Mononuclear cell (primary cell): Measurements from ENCODE around the gene LUZP2. TPM values are rescaled to one million over a fixed set of nuclear protein-coding genes. Genes with fewer than 3 reads are reported as not detected.

Experiments used
- H3K27me3 ChIP-seq: 2 replicates; pipeline ENCODE4 v1.6.0; 2011; ENCODE audit warnings: low read length, control low read depth; ENCODE audit not compliant: insufficient read depth
- H3K4me1 ChIP-seq: 2 replicates; pipeline ENCODE4 v1.5.1; 2011; ENCODE audit warnings: mild to moderate bottlenecking, low read length, control low read depth; ENCODE audit not compliant: insufficient read depth
- H3K4me3 ChIP-seq: 2 replicates; pipeline ENCODE4 v1.5.1; 2011; ENCODE audit warnings: mild to moderate bottlenecking, low read length, moderate library complexity
- H3K9me3 ChIP-seq: 2 replicates; pipeline ENCODE4 v1.5.1; 2011; ENCODE audit warnings: low read depth, mild to moderate bottlenecking, control low read depth, low read length
- total RNA-seq: library from RNA; depleted of rRNA; stranded (reverse); fragments of >200 nt; gene quantifications from one replicate; pipeline ENCODE4 v1.2.3, GENCODE V29; 2012

LUZP2 gene
- total RNA-seq, 1 donor: not detected

DNA sequence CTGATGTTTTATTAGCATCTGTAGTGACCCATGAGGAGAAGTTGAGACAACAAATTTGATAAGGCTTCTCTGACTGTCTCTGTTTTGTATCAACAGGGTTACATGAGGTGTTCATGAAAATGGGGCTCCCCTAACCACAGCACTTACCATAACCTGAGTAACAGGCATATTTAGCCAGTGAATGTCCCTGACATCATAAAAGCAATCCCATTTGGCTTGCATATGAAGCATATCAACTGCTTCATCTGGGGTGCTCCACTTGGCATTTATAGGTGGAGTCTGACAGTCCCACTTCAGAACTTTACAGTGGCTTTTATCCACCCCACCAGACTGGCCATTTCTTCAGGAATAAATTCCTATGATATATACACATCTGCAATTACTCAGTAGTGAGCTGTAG is 257.6 kb downstream of the LUZP2 start:
- no peak overlapping the region for H3K4me3 ChIP-seq
- no peaks in the 10 kb centered on the region for H3K4me1 ChIP-seq
- H3K9me3 ChIP-seq: no peaks in the 10 kb centered on the region
- no peaks in the 10 kb centered on the region for H3K27me3 ChIP-seq

DNA sequence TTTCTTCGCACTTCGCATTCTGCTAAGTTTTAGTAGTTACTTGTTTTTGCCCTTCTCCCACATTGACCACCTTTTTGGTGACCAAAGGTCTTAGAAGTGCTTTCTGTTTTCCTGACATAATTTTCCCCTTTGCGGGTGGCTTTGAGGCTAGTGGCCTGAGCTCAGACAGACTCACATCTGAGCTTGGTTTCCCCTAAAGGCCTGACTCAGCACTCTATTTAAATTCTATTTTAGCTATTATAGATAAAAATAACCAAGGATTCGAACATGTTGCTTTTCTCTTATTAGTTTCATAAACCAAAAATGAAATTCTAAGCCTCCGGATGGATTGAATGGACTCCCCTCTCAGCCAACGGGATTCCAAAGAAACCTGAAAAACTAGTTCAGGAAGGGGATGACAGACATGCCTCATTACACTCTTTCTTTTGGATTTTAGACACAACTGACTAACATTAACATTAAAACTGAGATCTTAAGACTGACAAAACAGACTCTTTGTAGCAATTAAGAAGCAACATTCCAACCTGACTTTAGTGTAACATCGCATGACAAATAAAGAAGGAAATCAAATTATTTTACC is 258.5 kb downstream of the LUZP2 start:
- no peaks in the 10 kb centered on the region for H3K9me3 ChIP-seq
- H3K27me3 ChIP-seq: no peaks in the 10 kb centered on the region
- H3K4me1 ChIP-seq: no peaks in the 10 kb centered on the region
- H3K4me3 ChIP-seq: no peak overlapping the region

DNA sequence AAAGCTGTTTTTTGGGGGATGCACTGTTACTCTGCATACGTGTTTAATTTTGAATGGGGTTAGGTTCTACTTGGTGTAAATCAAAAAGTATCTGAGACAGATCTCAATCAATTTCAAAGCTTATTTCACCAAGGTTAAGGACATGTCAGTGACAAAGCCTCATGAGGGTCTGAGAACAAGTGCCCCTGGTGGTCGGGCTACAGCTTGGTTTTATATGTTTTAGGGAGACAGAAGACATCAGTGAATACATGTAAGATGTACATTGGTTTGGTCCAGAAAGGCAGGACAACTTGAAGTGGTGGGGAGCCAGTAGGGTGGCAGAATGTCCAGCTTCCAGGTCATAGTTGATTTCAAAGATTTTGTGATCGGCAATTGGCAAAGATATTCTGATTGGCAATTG is 262.9 kb downstream of the LUZP2 start:
- H3K9me3 ChIP-seq: no peaks in the 10 kb centered on the region
- H3K4me1 ChIP-seq: no peaks in the 10 kb centered on the region
- no peak overlapping the region for H3K4me3 ChIP-seq
- no peaks in the 10 kb centered on the region for H3K27me3 ChIP-seq

DNA sequence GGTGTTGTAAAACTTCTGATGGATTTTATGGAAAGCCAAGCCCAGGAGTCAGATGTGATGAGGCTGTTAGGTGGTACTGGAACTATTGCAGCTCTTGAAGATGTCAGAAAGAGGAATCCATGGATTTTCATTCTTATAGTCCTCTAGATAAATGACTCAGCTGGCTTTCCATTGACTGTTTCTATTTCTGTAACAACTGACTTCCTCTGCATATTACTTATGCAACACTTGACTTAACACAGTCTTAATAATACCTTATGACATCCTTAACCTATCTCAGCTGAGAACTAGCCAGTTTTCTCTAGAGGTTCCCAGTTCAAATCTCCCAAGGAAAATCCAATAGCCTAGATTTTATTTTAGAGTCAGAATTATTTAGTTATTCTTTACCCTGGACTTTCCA is 263.8 kb downstream of the LUZP2 start:
- no peak overlapping the region for H3K4me3 ChIP-seq
- H3K9me3 ChIP-seq: no peaks in the 10 kb centered on the region
- H3K4me1 ChIP-seq: no peaks in the 10 kb centered on the region
- H3K27me3 ChIP-seq: no peaks in the 10 kb centered on the region

DNA sequence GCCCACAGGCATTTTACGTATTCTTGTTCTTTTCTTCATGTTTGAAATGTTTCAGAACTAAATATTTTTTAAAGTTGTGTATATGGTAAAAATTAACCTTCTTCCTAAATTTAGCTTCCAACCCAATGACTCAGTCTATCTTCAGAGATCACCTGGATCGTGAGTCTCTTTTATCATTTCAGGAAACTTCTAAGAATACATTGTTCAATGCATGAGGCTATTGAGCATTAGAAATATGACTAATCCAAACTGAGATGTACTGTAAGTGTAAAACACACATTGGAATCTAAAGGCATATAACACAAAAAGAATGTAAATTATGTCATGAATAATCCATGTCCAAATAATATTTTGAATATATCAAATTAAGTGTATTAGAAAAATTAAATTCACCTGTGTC is 265.2 kb downstream of the LUZP2 start:
- no peaks in the 10 kb centered on the region for H3K27me3 ChIP-seq
- H3K9me3 ChIP-seq: no peaks in the 10 kb centered on the region
- H3K4me1 ChIP-seq: no peaks in the 10 kb centered on the region
- H3K4me3 ChIP-seq: no peak overlapping the region

DNA sequence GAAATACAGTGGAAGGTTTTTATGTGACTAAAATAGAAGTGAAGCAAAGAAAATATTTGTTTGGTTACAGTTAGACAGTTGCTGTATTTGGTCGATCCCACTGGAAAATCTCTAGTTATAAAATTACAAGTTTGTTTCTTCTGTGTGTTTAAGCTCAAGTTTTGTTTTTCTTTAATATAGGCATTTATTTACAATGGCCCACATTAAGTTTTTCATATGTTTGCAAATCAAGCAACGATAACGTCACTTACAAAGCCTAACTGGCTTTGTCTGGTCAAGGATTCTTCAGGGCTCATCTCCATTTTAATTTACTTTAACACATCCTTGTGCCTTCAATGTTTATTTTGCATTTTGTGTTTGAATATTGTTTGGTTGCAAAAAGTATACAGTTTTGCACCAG is 270.6 kb downstream of the LUZP2 start:
- Histone ChIP-seq H3K27me3 (no peaks in the 10 kb centered on the region), H3K9me3 (no peaks in the 10 kb centered on the region), H3K4me1 (no peaks in the 10 kb centered on the region), H3K4me3 (no peak overlapping the region)

DNA sequence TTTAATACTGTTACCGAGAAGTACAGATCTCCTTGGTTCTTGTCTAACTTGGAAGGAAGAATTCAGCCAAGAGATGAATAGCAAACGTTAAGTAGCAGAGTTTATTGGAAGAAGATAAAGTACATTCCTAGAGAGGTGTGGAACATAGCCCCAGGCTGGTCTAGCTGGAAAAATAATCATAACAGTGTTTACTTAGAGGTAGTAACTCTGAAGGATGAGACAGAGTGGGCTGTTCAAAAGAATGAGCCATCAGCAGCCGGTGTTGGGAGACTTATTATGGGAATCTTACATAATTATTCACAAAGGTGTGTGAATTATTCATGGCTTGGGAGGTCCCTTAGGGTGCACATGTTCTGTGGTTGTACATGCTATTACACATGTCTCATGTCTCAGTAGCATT is 276.5 kb downstream of the LUZP2 start:
- Histone ChIP-seq H3K4me3 (no peak overlapping the region), H3K9me3 (no peaks in the 10 kb centered on the region), H3K4me1 (no peaks in the 10 kb centered on the region), H3K27me3 (no peaks in the 10 kb centered on the region)

DNA sequence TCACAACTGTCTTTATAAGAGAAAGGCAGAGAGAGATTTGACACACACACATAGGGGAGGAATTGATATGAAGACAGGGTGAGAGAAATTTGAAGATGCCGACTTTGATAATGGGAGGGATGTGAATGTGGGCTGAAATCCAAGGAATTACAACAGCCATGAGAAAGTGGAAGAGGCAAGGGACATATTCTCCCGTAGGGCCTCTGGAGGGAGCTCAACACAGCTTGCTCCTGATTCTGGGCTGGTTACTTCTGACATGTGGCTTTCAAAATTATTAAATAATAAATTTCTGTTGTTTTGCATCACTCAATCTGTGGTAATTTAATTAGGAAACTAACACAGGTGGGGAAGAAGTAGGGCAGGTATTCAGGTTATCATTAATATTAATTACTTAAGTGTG is 282.9 kb downstream of the LUZP2 start:
- no peak overlapping the region for H3K4me3 ChIP-seq
- no peaks in the 10 kb centered on the region for H3K9me3 ChIP-seq

DNA sequence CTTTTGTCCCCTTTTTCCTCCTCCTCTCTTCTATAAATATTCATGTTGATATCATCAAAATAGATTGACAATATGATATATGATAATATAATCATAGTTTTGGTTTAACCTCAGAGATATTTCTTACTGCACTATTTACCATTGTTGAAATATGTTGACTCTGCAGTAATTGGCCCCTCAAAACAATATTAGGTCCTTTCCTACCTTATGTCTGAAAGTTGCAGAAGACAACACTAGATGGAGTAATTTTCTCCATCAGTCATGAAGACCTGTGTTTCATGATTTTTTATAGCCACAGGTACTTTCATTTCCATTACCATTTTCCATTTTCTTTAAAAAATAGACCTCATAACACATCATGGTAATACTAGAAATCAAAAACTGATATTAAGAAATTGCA is 284.4 kb downstream of the LUZP2 start:
- Histone ChIP-seq H3K4me1 (no peaks in the 10 kb centered on the region), H3K27me3 (no peaks in the 10 kb centered on the region), H3K4me3 (no peak overlapping the region), H3K9me3 (no peaks in the 10 kb centered on the region)

More for the DNA sequence above, 282.9 kb downstream of the LUZP2 start:
- H3K27me3 ChIP-seq: no peaks in the 10 kb centered on the region
- no peaks in the 10 kb centered on the region for H3K4me1 ChIP-seq

DNA sequence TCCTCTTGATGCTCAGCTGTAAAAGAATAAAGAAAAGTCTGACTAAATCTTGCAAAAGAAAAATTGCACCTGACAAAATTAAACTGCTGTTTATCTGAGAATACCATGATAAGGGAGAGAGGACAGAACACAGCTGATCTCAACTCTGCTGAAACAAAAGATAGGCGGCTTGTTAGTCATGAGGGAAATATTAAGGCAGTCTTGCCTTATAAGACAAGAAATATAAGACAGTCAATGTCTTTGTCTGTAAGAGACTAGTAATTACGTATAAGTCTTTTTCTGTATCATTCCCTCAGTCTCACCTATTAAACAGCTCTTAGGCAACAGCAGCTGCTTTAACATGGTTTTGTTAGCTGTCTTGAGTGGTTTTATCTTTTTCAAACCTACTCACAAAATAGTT is 296.6 kb downstream of the LUZP2 start:
- Histone ChIP-seq H3K27me3 (no peaks in the 10 kb centered on the region), H3K4me1 (no peaks in the 10 kb centered on the region), H3K9me3 (peaks cover 4% of the 10 kb centered on the region), H3K4me3 (no peak overlapping the region)

DNA sequence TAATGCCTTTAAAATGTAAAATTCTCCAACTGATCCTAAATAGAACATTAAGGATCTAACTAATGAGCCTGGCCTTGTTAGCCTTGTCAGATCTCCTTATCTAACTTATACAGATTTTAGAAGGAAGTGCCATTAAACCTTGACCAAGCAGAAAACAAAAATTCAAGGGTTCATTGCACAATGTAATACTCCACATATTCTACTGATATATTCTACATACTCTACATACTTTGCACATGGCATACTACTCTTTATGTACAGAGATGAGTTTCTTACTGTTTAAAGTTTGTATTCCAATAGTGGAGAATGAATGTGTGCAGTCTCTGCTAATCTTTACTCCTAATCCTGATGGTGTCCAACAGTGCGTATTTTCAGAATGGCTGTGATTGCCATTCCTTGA is 297.2 kb downstream of the LUZP2 start:
- H3K27me3 ChIP-seq: no peaks in the 10 kb centered on the region
- H3K9me3 ChIP-seq: peaks cover 4% of the 10 kb centered on the region
- no peak overlapping the region for H3K4me3 ChIP-seq
- H3K4me1 ChIP-seq: no peaks in the 10 kb centered on the region

DNA sequence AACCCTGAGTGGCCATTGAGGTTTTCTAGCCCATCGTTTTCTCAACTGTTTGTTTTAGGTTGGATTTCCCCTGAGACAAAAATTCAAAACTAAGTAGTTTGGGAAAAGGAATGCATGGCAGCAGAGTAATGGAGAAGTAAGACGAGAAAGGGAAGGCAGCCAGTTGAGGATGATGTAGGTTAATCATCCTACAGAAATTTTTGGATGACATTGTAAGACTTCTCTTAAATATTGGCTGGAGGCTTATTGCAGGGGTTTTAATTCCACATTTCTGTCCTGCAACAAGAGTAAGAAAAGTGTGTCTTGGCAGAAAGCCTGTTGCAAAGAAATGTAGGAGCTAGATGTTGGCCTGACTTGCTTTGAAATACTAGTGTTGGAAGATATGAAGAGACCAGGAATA is 308.8 kb downstream of the LUZP2 start:
- H3K4me3 ChIP-seq: no peak overlapping the region
- no peaks in the 10 kb centered on the region for H3K9me3 ChIP-seq
- no peaks in the 10 kb centered on the region for H3K27me3 ChIP-seq
- H3K4me1 ChIP-seq: no peaks in the 10 kb centered on the region

DNA sequence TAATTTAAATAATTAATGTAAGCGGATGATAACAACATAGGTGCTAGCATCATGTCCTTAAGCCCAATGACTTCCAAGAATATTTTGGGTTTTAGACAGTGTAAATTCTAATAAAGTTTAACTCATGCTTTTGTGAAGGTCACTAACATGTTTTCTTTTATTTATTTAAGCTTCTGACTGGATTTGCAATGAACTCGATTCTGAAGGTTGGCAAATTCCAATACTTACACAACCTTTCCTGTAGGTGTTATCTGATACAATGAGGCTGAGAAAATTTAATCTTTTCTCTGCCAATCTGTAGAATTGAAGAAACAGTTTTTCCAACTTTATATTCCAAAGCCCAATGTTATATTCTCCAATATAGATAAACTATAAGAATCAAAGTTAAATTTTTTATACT is 311.3 kb downstream of the LUZP2 start:
- Histone ChIP-seq H3K4me1 (no peaks in the 10 kb centered on the region), H3K27me3 (no peaks in the 10 kb centered on the region), H3K9me3 (no peaks in the 10 kb centered on the region), H3K4me3 (no peak overlapping the region)

DNA sequence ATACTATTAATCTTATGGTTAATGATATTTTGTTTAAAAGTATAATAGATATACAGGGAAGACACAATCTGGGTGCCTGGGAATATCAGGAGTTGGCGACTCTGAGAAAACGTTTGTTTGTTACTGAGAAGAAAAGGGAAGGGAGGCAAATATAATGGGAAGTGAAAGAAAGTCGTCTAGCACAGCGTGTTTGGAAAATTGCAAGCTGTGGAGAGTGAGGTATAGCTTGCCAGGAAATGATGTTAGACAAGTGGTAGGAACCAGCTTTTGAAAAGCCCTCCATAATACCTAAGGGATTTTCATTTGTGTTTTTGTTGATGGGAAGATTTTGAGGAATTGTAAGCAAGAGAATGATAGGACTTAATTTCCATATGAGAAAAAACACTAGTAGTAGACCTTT is 322.2 kb downstream of the LUZP2 start:
- no peaks in the 10 kb centered on the region for H3K27me3 ChIP-seq
- no peak overlapping the region for H3K4me3 ChIP-seq
- no peaks in the 10 kb centered on the region for H3K9me3 ChIP-seq
- H3K4me1 ChIP-seq: no peaks in the 10 kb centered on the region

DNA sequence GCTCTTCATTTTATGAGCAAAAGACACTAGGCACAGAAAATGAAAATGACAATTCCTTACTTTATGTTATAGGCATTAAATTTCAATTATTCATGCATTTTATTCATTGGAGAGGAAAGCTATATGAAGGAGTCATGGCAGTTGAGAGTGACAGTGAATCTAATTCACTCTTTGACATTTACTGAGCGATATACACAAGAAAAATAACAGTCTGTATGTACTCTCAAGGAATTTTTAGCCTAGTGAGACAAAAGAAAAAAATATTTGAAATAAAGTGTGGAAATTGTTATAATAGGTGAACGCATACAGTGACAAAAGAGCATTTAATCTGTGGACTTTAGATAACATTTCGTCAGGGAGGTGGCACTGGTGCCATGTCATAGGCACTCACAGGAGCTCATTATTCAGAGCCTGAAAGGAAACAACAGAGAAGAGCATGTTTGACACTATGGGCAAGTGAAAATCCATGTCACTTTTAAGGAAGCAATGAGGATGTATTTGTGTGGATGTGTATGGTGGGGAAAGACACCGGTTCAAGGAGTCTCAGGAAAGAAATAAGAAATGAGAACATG is 323.1 kb downstream of the LUZP2 start:
- H3K4me1 ChIP-seq: no peaks in the 10 kb centered on the region
- no peak overlapping the region for H3K4me3 ChIP-seq
- no peaks in the 10 kb centered on the region for H3K27me3 ChIP-seq
- H3K9me3 ChIP-seq: no peaks in the 10 kb centered on the region

DNA sequence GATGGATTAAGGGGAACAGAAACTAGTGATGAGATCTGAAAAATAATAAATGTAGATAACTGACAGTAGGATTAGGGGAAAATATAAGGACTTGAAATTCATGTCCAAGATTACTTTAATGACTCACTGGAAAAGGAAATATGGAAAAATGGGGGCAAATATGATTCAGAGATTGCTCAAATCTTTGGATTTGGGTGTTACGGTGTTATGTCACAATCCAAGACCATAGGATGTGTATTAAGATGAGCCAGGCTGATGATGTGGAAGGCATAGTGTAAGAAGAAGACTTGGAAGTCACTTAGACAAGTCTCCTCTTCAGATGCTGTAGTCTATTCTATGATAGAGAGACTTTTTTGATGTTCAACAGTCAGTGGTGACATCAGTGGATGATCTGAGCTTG is 323.7 kb downstream of the LUZP2 start:
- H3K4me1 ChIP-seq: no peaks in the 10 kb centered on the region
- H3K9me3 ChIP-seq: no peaks in the 10 kb centered on the region
- H3K27me3 ChIP-seq: no peaks in the 10 kb centered on the region
- no peak overlapping the region for H3K4me3 ChIP-seq
